Effector CD8-positive, alpha-beta T cell (primary cell): ENCODE data around the gene NR5A2.

ENCODE experiments used
- DNase-seq: peaks from one replicate; lab custom pipeline; 2025; lab: John Stamatoyannopoulos, UW

NR5A2 gene

DNA sequence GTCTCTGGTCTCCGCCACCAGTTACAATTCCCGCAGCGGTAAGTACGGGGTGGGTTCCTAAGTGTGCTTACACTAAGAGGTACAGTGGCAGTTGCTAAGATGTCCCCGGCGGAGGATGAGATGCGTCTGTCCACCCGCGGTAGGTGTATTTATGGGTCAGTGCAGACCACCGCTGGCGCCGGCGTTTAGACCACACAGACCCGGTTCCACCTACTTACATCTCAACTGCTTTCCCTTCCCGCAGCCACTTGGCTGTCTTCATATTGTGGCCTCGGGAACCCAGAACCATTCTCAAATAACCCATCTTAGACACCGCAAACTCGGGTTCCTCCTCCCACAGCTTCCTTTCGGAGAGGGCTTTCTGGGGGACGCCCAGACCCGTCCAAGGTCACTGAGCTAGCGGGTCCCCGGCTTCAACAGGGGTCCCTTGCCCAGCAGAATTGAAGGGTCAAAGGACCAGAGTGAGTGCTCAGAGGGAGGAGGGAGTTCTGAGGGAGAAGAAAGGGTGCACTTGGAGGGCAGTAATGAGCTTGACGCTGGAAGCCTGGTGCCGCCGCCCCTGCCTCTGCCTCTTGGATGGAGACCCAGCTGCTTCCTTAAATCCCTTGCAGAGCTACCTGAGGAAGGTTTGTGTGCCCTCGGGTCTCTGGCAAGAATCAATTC is 8.6 kb downstream of the NR5A2 start:
- DNase-seq = no peak

DNA sequence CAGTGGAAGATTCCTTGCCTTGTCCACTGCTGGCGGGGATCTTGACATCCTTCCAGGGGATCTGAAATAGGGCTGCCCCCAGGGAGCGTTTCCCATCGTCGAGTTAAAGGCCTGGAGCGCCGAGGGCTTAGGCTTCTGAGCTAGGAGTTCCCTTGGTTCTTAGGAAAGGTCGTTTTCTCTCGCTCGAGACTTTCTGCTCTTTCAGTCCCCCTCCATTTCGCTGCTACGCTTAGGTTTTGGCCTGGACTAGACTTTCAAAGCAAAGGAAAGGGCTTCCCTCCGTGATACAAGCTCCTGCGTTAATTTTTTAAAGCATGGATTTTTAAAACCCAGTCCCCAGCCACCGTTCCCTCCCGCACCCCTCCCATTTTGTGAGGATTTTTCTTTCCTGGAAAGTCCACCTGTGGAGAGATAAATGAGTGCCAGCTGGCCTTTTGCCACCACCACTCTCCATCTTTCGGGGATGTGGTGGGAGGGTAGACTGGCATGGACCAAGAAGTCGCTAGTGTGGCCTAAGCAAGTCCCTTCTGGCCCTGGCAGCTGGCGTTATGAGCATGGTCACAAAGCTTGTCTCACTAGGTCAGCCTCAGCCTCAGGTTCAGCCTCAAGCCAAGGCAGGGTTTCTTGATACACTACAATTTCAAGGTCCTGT is 9.2 kb downstream of the NR5A2 start:
- no peak for DNase-seq

- no peak for DNase-seq
Measured at GRCh38 chr1:200037501-200037900, 10.0 kb downstream of the NR5A2 start.

- no peak for DNase-seq
Measured at GRCh38 chr1:200037904-200038303, 10.4 kb downstream of the NR5A2 start.

DNA sequence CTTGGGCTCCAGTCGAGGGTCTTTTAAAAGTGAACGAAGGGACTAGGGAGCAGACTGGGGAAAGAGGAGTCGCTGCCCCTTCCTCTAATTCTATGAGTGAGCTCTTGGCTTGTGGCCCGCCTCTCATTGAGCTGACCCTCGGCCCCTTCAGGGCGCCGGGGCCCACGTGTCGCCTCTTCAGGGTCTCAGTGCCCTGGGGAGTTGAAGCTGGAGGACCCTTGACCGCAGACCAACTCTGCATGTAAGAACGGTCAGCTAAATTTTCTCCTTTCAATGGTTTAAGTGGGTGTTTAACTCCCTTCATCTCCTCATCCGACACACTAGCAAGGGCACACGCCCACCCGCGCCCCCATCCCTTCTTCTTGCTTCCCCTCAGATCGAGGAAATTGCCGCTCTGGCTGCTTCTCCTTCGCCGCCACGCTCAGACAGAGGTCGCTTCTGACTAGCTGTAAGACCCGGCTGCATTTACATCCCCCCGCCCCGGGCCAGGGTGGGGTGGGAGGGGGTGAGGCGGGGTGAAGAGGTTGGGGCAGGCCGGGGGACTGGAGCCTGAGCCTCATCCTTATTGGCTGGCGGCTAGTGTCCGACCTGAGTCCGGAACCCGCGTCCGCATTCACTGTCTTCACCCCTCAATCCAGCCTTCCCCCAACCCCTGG is 10.9 kb downstream of the NR5A2 start:
- DNase-seq = no peak

GRCh38 chr1:200038981-200039848 is 11.7 kb downstream of the NR5A2 start:
- no peak for DNase-seq

- no peak for DNase-seq
Measured at GRCh38 chr1:200039849-200040474, 12.5 kb downstream of the NR5A2 start.

DNA sequence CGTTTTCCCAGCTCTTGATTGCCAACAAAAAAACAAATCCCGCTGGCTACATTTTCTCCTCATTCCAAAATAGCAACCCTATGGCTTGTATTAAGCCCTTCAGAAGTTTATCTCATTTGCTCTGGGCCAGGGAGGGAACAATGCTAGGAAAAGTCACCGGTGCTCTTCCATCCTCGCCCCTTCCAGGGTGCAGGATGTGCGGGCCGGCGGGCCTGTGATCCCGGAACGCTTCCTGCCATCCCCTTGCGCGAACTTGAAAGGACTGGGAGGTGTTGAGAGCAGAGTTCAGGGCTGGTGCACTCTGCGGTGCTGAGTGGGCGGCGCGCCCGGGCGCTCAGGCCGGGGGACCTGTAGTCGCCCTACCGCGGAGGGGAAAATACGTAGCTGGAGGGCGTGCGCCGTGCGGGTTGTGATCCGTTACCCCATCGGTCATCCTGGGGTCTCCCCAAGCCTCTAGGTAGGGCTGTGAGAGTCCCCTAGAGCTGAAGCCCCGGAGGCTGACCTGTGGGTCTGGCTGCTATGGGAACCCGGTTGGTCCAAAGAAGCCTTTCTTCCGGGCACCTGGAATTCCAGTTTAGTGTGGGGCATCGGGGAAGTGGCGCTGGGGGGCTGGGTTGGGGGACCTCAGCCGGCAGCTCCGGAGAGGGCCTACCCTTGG is 13.1 kb downstream of the NR5A2 start:
- DNase-seq = no peak

GRCh38 chr1:200041337-200042118 is 14.0 kb downstream of the NR5A2 start:
- DNase-seq = no peak

- no peak for DNase-seq
Measured at GRCh38 chr1:200042119-200042551, 14.6 kb downstream of the NR5A2 start.

- DNase-seq = no peak
Measured at GRCh38 chr1:200042552-200043335, 15.2 kb downstream of the NR5A2 start.

DNA sequence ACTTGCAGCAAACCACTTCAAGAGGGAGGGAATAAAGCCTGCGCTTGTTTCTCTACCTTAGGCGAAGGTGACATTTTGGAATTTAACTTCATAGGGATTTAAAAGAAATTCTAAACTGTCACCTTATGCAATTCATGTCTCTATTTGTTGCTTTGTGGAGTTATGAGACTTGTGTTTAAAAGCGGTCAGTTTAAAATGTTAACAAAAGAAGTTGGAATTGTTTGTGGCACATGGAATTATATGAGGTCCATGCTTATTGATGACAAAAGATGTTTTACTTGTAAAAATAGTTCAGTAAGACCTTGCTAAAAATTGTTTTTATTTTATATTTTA is 15.8 kb downstream of the NR5A2 start:
- DNase-seq = no peak

- no peak for DNase-seq
Measured at GRCh38 chr1:200046115-200046514, 18.6 kb downstream of the NR5A2 start.

DNA sequence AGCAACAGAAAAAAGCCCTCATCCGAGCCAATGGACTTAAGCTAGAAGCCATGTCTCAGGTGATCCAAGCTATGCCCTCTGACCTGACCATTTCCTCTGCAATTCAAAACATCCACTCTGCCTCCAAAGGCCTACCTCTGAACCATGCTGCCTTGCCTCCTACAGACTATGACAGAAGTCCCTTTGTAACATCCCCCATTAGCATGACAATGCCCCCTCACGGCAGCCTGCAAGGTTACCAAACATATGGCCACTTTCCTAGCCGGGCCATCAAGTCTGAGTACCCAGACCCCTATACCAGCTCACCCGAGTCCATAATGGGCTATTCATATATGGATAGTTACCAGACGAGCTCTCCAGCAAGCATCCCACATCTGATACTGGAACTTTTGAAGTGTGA is 20.7 kb downstream of the NR5A2 start:
- DNase-seq = no peak

- DNase-seq = no peak
Measured at GRCh38 chr1:200049810-200050209, 22.3 kb downstream of the NR5A2 start.

DNA sequence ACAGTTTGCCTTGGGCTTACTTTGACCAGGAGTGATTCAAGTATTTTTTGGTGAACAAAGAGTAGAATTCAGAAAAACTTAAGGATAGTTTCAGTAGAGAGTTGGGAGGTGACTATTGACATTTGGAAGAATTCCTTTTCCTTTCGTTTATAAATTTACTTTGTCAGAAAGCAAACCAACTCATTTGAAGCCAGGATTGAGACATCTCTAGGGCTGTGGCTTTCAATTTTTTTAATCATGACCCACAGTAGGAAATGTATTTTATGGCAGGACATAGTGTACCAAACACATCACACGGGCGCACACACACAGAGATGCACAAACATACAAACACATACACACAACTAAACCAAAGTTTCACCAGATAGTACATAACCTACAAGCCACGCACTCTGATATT is 24.1 kb downstream of the NR5A2 start:
- no peak for DNase-seq

DNA sequence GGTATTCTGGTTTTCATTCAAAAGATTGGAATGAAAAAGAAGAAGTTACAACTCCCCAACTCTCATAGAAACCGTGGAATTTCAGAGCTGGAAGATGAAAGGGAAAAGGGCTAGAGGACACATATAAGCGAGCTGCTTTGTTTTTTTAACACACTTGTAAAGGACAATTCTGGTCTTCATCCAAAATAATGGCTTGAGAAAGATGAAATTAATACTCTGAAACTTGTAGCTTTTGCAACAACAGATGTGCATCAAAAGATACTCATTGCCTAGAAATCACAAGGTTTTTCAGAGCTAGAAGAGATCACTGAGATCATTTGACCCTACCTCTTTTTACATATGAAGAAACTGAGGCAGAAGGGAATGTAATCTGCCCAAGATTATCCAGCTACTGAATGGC is 25.6 kb downstream of the NR5A2 start:
- no peak for DNase-seq

- DNase-seq = no peak
Measured at GRCh38 chr1:200053646-200054045, 26.1 kb downstream of the NR5A2 start.

DNA sequence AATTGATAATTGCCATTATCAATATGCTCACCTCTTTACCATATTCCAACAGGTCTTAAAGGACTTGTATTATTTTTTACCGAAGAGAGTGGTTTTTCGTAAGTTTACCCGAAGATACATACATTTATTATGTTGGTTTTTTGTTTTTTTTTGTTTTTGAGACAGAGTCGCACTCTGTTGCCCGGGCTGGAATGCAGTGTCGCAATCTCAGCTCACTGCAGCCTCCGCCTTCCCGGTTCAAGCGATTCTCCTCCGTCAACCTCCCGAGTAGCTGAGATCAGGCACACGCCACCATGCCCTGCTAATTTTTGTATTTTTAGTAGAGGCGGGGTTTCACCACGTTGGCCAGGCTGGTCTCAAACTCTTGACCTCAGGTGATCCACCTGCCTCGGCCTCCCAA is 30.8 kb downstream of the NR5A2 start:
- no peak for DNase-seq

GRCh38 chr1:200062143-200062542 is 34.6 kb downstream of the NR5A2 start:
- DNase-seq = no peak
